SW480 (cell line): ENCODE results near the gene CNN2.

Experiments
- DNase-seq: peaks from one replicate; pipeline ENCODE4 v3.0.0-alpha.2; 2016; ENCODE audit warnings: low spot score

Gene CNN2

DNA sequence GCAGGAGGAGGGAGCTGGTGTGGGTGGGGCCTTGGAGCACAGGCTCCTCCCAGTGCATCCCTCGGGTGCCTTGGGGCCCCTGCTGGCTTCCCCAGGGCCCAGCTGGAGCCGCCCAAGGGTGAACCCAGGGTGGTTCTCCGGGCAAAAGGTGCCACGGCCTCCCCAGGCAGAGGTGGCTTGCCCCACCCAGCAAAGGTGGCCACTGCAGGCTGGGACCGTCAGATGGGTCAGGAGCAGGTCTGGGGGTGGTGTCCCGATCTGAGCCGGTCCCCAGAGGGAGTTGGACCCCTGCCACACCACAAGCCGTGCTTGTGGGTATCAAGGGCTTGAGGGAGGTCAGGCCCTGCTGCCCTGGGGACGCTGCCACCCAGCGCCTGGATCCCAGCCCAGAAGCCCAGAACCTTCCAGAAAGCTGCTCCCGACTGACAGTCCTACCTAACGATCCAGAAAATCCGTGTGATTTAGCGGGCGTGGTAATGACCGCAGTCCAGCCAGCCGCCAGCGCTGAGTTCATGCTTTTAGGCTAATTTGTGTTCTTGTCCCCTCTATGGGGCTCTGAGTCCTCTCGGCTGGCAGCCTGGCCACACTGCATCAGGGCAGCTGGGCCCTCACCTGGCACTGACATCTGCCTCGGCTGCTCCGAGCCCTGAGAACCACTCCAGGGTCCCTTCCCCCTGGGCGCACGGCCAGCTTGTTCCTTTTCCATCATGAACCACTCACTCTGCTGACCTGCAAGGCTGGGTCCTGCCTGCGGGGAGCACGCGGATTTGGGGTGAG is 31.2 kb upstream of the CNN2 start:
- peak; percentile 18 for DNase-seq

DNA sequence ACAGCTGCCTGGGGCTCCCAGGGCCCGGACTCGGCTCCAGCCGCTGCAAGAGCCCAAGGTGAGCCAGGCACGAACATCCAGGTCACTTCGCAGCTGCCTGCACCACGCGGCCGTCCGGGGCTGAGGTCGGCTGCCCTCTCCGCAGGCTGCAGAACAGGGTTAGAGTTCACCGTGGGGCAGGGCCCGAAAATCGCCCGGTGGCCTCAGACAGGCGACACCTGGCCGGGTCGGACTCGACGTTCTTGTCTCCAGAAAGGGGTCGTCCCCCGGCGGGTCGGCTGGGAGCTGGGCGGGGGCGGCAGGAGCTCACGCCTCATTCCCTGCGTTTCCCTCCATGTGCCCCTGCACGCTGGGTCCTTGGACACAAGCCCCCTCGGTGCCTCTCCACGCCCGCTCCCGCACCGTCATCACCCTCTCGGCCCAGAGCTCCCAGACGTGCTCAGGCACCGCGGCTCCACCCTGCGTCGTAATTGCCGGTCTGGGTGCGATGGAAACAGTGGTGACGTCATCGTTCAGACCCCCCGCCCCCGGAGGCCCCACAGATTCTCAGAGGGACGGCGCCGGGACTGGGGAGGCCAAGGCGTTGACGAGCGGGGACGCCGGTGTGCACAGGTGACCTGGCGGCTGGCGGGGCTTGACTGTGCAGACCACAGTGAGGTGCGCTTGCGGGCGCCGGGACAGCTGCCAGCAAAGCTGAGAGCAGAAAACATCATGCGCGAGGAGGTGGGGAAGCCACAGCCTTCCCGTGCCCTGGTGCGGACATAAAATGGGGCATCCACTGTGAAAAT is 30.2 kb upstream of the CNN2 start:
- peak; percentile 43 for DNase-seq

DNA sequence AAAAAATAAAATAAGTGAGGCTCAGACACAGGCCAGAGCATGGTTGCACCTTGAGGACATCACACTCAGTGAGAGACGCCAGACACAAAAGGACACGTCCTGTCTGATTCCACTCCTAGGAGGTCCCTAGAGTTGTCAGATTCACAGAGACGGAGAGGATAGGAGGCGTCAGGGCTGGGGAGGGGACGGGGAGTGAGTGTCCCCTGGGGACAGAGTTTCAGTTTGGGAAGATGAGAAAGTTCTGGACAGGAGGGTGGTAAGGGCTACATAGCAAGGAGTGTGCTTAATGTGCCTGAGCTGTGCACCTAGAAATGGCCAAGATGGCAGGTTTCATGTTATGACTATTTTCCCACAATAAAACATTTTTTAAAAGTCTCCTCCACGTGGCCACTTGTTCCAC is 28.3 kb upstream of the CNN2 start:
- no peak for DNase-seq

DNA sequence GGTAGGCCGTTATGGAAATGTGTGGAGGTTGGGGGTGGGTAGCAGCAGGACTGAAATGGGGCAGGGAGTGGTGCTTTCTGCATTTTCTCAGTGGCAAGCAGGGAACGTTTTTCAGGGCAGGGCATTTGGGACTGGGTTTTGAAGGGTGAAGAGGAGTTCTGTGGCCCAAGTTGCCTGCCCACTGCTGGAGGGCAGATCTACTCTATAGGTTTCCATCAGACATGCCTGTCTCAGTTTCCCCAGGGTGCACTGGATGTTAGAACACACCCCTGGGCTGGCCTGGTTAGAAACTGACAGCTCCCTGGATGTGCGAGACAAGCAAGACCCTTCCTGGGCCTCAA is 27.1 kb upstream of the CNN2 start:
- no peak for DNase-seq

DNA sequence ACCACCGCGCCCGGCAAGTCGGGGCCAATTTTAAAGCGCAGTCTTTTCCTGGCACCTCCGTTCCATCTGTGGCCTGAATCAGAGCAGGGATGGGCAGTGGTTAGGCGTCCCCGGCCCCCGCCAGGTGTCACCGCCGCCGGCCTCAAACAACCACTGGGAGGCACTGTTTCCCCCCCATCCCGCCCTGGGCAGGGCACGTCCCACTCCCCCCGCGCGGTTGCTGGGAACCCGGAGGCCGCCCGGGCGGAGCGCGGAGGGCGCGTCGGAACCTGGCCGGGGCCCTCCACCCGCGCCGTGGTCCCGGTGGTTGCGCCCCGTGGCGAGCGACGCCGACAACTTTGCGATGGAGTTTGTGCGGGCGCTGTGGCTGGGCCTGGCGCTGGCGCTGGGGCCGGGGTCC is 26.3 kb upstream of the CNN2 start, which contains the start of gene GRIN3B:
TSS of gene GRIN3B (plus strand) at position 325 of the 400 bp plus-strand sequence. CDS start at position 344, 19 bp downstream.
- peak; percentile 61 for DNase-seq

DNA sequence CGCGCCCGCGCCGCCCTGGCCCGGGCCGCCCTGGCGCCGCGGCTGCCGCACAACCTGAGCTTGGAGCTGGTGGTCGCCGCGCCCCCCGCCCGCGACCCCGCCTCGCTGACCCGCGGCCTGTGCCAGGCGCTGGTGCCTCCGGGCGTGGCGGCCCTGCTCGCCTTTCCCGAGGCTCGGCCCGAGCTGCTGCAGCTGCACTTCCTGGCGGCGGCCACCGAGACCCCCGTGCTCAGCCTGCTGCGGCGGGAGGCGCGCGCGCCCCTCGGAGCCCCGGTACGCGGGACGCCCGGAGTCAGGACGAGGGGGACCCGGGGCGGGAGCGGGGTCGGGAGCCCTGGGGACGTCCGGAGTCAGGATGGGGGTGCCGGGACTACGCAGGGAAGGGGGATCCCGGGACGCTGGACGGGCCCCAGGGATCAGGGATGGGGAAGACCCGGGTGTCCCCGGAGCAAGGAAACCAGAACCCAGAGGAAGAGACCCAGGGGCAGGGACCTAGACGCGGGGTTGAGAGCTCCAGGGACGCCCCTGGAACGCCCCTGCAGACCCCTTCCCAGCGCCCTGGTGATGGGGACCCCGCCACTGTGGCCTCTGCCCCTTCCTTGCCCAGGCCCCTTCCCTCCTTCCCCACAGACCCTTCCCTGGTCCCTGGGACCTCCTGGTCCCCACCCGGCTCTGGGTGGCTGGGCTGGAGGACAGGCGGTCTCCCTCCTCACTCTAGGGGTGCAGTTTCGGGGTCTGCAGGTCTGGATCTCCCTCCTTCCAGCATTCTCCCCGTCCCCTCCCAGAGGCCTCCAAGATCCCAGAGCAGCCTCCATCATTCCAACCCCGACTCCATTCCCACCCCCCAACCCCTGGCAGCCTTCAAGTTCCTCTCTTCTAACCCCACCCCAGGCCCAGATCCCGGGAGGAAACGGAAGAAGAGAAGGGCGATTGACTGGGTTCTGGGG is 25.5 kb upstream of the CNN2 start:
- no peak for DNase-seq

DNA sequence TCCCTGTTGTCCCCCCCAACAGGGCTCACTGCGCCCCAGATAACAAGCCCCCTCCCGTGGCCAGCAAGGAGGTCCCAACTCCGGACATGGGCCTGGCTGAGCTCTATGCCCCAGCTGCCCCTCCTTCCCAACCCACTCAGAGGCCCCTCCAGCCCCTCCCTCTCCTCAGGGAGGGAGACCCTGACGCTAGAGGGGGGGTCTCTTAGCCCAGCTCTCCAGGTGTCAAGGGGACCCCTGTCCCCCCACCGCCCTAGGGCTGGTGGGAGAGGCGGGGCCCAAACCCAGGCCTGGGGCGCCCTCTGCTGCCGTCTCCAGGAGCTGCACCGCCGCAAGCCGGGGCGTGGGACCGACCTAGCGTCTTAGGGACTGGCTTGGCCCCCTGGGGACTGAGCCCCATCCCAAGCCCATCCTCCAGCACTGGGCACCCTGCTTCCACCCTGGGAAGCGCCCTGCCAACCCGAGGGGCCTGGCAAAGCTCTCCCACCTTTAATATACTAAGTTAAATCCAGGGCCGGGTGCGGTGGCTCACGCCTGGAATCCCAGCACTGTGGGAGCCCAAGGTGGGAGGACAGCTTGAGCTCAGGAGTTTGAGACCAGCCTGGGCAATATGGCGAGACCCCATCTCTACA is 24.8 kb upstream of the CNN2 start:
- DNase-seq = no peak

DNA sequence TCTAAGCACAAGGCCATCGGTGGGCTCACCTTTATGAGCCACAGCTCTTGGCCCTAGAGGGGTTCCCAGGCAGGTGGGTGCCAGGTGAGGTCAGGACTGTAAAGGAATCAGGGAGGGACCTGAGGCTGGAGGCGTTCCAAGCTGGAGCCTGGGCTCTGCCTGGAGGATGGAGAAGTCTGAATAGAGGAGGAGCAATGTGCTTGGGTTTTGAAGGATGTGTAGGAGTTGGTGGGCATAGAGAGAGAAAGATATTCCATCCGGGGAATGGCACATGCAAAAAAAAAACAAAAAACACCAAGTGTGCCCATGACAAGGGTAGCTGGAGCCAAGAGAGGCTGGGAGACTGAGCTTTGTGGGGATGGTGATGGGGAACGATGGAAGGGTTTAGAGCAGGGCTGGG is 23.8 kb upstream of the CNN2 start:
- no peak for DNase-seq

DNA sequence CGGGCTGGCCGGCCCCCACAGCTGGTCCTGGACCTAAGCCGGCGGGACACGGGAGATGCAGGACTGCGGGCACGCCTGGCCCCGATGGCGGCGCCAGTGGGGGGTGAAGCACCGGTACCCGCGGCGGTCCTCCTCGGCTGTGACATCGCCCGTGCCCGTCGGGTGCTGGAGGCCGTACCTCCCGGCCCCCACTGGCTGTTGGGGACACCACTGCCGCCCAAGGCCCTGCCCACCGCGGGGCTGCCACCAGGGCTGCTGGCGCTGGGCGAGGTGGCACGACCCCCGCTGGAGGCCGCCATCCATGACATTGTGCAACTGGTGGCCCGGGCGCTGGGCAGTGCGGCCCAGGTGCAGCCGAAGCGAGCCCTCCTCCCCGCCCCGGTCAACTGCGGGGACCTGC is 23.1 kb upstream of the CNN2 start:
- DNase-seq = no peak

DNA sequence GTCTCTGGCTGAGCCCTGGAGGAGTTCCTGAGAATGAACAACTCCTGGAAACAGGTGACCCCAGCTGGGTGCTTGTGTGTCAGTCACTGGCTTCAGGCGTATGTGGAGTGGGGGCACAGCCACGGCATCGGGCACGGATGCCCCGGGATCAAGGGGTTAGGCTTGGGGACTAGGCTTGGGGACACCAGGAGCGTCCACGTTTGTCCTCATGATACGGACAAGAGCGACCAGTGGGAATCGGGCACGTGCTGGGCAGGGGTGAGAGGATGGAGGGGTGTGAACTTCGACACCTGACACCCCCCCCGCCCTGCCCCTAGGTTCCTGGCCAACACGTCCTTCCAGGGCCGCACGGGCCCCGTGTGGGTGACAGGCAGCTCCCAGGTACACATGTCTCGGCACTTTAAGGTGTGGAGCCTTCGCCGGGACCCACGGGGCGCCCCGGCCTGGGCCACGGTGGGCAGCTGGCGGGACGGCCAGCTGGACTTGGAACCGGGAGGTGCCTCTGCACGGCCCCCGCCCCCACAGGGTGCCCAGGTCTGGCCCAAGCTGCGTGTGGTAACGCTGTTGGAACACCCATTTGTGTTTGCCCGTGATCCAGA is 22.1 kb upstream of the CNN2 start:
- no peak for DNase-seq

DNA sequence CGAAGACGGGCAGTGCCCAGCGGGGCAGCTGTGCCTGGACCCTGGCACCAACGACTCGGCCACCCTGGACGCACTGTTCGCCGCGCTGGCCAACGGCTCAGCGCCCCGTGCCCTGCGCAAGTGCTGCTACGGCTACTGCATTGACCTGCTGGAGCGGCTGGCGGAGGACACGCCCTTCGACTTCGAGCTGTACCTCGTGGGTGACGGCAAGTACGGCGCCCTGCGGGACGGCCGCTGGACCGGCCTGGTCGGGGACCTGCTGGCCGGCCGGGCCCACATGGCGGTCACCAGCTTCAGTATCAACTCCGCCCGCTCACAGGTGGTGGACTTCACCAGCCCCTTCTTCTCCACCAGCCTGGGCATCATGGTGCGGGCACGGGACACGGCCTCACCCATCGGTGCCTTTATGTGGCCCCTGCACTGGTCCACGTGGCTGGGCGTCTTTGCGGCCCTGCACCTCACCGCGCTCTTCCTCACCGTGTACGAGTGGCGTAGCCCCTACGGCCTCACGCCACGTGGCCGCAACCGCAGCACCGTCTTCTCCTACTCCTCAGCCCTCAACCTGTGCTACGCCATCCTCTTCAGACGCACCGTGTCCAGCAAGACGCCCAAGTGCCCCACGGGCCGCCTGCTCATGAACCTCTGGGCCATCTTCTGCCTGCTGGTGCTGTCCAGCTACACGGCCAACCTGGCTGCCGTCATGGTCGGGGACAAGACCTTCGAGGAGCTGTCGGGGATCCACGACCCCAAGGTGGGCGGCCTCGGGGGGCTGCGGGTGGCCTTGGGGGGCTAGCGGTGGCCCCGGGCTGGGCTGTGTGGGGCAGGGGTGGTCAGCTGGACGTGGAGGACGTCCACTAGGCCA is 21.4 kb upstream of the CNN2 start:
- DNase-seq = peak; percentile 22

DNA sequence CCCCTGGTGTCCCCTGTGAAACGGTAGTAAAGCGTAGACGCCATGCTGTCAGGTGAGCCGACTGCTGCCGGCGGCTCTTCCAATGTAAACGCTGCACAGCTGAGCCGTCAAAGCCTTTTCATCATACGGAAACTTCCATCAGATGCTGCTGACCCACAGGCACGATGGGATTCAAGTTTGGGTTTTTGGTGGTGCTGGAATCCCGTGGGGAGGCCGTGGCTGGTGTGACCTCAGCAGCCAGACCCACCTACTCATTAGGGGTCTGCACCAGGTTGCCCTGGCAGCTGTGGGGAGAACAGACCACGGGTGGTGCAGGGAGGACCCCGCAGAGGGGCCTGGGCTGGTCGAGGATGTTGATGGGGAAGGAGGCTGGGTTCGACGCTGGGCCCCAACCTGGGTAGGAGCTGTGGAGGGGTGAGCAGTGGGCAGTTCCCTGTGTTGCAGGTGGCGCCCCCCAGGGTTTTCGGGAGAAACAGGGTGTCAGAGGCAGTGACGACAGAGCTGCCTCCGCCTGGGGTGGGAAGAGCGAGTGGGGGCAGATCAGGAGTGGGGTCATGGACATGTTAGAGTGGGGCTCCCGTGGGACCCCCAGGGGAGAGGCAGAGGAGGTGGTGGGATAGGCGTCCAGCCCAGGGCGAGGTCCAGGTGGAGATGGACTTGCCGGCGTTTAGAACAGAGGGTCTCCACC is 19.6 kb upstream of the CNN2 start:
- DNase-seq = no peak

DNA sequence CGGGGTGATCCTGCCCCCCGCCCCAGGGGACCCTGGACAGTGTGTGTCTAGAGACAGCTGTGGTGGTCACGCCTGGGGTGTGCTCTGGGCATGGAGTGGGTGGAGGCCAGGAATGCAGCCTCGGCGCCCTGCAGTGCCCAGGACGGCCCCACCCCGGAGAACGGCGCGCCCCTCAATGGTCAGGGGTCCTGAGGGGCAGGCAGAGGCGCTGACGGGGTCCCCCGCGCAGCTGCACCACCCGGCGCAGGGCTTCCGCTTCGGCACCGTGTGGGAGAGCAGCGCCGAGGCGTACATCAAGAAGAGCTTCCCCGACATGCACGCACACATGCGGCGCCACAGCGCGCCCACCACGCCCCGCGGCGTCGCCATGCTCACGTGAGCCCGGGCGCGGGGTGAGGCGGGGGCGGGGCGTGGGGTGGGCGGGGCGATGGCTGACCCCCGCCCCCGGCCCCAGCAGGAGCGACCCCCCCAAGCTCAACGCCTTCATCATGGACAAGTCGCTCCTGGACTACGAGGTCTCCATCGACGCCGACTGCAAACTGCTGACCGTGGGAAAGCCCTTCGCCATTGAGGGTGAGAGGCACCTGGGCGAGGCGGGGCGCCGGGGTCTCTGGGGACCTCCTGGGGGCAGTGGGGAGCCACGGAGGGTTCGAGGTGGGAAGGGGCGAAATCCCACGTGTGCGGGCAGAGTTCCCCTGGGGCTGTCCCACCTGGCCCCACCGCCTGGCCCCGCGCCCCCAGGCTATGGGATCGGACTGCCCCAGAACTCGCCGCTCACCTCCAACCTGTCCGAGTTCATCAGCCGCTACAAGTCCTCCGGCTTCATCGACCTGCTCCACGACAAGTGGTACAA is 18.8 kb upstream of the CNN2 start:
- DNase-seq = no peak

DNA sequence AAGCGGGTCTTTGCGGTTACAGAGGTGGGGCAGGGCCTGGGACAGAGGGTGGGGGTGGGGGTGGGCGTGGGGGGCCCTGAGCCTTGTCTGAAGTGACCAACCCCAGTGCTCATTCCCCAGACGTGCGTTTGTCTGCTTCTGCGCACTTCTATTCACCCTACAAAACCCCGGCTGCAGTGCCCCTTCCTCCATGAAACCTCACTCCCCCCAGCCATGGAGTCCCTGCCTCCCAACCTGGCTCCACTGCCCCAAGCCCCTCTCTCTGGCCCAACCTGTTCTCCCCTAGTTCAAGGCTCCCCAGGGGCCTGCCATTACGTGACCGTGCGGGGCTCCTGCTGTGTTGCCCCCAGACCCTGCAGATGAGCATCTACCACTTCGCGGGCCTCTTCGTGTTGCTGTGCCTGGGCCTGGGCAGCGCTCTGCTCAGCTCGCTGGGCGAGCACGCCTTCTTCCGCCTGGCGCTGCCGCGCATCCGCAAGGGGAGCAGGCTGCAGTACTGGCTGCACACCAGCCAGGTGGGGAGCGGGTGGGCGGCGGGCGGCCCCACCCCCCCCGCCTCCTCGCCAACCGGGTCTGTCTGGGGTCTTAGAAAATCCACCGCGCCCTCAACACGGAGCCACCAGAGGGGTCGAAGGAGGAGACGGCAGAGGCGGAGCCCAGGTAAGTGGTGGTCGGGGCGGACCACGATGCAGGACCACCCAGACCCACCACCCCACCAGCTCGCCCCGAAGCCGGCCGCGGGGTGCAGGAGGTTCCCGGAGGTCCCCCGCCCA is 18.0 kb upstream of the CNN2 start:
- DNase-seq = no peak

DNA sequence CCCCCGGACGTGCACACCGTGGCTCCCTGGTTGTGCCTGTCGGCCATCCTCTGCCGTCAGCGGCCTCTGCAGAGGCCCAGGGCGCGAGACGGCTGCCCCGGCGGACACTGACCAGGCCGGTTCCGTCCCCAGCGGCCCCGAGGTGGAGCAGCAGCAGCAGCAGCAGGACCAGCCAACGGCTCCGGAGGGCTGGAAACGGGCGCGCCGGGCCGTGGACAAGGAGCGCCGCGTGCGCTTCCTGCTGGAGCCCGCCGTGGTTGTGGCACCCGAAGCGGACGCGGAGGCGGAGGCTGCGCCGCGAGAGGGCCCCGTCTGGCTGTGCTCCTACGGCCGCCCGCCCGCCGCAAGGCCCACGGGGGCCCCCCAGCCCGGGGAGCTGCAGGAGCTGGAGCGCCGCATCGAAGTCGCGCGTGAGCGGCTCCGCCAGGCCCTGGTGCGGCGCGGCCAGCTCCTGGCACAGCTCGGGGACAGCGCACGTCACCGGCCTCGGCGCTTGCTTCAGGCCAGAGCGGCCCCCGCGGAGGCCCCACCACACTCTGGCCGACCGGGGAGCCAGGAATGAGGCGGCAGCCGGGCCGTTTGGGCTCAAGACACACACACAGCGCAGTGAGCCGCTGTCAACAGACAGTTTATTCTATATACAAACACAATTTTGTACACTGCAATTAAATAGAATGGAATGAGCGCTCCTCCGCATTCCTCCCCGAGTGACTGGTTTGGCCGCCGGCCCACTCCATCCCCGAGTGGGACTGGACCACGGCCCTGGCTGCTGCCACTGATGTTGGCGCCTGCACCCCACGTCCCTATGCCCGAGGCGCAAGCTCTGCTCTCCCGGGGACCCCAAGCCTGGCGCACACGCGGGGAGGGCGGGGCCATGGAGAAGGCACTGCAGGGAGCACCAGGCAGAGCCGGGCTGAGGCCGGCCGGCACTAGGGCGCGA is 17.1 kb upstream of the CNN2 start:
- no peak for DNase-seq

DNA sequence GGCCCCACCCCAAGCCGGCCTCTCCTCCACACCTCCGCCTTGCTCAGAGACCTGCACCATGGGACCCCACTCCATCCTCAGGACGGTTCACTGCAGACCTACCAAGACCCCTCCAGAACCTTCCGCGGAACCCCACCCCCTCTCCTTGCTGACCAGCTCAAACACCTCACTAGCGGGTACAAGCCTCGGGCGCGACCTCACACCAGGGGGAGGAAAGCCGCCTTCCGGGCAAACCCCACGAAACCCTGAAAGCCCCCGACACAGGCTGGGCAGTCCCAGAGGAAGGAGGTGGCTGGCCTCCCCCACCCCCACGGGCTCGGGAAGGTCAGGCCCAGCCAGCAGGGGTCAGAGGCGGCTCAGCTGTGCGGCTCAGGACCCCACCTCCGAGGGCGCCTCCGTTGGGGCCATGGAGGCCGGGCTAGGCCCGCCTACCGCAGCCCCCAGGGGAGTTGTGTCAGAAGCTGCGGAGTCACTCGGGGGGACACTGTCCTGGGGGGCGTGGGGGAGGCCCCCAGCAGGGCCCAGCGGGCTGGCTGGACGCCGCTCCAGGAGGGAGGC is 16.3 kb upstream of the CNN2 start:
- DNase-seq = no peak
